GM18868 (cell line): ENCODE data around the gene GGN.
"Not testable (repeated sequence)": the region's sequence is repeated elsewhere in the genome, so short reads cannot be mapped to it uniquely, and the experiment has no call there.

Source experiments
- ATAC-seq: cut with Tn5 transposase; IDR thresholded peaks from one replicate; pipeline ENCODE4 v1.9.1; 2021; ENCODE audit warnings: mild to moderate bottlenecking, moderate library complexity; ENCODE audit not compliant: unreplicated experiment

GGN gene

DNA sequence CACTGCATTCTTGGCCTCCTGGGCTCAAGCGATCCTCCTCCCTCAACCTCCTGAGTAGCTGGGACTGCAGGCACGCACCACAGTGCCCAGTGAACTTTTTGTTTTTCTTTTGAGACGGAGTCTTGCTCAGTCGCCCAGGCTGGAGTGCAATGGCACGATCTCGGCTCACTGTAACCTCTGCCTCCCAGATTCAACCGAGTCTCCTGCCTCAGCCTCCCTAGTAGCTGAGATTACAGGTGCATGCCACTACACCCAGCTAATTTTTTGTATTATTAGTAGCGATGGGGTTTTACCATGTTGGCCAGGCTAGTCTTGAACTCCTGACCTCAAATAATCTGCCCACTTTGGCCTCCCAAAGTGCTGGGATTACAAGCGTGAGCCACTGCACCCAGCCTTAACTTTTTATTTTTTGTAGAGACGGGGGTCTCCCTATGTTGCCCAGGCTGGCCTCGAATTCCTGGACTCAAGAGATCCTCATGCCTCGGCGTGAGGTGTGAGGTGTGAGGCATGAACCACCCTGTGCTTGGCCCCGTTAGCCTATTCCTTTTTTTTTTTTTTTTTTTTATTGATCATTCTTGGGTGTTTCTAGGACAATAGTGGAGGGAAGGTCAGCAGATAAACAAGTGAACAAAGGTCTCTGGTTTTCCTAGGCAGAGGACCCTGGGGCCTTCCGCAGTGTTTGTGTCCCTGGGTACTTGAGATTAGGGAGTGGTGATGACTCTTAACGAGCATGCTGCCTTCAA lies 24.7 kb downstream of the GGN start:
- ATAC-seq: not testable (repeated sequence)

DNA sequence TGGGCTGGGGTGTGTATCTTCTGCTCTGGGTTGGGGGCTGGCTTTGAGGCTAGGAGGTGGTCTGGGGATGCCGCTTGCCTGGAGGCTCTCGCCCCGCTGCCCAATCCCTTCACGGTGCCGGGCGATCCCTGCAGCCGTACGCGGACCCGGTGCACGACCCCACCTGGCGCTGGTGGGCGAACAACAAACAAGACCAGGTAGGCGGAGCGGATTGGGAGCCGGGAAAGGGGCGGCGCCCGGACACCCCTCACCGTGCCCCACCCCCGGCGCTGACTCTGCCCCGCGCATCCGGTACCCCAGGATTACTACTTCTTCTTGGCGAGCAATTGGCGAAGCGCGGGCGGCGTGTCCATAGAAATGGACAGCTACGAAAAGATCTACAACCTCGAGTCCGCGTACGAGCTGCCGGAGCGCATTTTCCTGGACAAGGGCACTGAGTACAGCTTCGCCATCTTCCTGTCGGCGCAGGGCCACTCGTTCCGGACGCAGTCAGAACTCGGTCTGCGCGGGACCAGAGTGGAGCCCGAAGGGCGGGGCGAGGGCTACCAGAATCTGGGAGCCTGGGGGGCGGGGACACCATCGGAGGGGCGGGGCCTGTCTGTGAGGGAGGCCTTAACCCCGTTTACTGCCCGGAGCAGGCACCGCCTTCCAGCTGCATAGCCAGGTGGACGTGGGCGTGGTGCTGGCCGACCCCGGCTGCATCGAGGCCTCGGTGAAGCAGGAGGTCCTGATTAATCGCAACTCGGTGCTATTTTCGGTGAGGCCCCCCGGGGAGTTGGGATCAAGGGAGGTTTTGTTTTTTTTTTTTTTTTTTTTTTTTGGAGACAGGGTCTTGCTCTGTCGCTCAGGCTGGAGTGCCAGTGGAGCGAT lies 25.5 kb downstream of the GGN start:
- no peak for ATAC-seq

- ATAC-seq: no peak
Observed at GRCh38 chr19:38361633-38362075, 26.2 kb downstream of the GGN start.

DNA sequence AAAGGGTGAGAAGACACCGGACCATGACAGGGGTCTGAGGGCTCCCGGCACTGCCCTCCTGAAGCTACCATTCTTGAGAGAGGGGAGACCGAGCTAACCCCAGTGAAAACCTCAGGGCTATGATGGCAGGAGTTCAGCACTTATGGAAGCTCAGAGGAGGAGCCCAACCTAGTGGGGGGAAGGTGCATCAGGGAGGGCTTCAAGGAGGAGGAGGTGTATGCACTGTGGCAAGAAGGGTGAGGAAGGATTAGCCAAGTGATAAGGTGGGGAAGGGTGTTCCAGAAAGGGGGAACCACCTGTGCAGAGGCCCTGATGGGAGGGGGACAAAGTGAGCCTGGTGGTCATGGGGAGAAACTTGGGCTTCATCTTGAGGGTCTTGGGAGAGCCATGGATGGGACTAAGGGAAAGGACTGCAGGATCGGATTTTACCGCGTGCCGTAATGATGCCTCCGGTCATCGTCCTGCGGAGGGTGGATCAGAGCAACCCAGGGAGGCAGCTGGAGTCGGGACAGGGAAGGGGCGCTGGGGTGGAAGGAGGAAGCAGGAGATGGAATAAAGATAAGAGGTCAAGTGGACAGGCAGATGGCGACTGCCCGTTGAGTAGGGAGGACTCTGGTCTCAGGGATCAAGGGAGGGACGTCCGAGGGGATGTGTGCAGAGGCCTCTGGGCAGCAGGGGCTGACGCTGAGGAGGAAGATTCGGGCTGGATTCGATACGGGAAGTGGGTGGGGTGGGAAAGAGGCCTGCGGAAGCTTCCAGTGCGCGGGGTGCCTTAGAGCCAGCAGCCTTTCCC lies 26.8 kb downstream of the GGN start:
- no peak for ATAC-seq

GRCh38 chr19:38360351-38360750 lies 27.5 kb downstream of the GGN start:
- ATAC-seq: no peak

GRCh38 chr19:38359242-38360021 lies 28.4 kb downstream of the GGN start:
- ATAC-seq: no peak

GRCh38 chr19:38358071-38358470 lies 29.8 kb downstream of the GGN start:
- ATAC-seq: no peak

GRCh38 chr19:38355728-38356725 lies 31.8 kb downstream of the GGN start:
- no peak for ATAC-seq

DNA sequence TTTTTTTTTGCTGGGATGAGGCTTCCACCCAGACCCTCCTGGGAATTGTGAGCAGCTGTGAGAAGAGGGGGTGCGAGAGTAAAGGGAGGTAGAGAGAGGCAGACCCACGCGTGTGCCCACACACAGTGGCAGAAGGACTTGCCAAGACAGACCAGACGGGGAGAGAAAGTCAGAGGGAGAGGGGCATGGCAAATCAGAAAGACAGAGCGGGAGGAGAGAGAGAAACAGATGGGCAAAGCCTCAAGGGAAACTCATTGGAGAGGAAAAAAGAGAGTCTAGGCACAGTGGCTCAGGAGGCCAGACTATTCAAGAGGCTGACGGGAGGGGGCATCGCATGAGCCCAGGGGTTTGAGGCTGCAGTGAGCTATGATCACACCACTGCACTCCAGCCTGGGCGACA lies 35.2 kb downstream of the GGN start:
- no peak for ATAC-seq

DNA sequence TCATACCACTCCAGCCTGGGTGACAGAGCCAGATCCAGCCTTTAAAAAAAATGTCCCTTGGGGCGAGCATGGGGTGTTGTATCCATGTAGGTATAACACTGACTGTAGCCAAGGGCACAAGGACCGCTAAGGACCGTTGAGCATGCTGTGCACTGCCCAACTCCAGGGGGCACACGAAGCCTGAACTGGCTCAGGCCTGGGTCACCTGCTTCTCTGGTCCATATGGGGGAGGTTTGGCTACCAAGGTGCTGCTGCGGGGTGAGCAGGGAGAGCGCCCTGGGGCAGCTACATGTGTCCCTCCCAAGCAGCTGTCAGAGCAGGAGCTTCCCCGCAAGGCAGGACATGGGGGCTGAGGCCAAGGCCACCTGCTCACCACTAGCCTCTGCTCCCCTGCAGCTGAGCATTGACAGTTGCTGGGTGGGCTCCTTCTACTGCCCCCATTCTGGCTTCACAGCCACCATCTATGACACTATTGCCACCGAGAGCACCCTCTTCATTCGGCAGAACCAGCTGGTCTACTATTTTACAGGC lies 35.9 kb downstream of the GGN start:
- ATAC-seq: no peak

GRCh38 chr19:38350883-38351282 lies 37.0 kb downstream of the GGN start:
- ATAC-seq: no peak

DNA sequence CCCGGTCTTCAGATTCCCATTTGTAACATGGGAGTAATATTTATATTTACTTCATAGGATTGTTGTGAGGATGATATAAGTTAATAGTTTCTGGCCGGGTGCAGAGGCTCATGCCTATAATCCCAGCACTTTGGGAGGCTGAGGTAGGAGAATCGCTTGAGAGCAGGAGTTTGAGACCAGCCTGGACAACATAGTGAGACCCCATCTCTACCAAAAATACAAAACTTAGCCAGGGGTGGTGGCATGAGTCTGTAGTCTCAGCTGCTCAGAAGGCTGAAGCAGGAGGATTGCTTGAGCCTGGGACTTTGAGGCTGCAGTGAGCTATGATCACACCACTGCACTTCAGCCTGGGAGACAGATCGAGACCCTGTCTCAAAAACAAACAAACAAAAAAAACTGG lies 41.0 kb downstream of the GGN start:
- ATAC-seq: no peak

GRCh38 chr19:38340927-38341326 lies 46.9 kb downstream of the GGN start:
- ATAC-seq: no peak

DNA sequence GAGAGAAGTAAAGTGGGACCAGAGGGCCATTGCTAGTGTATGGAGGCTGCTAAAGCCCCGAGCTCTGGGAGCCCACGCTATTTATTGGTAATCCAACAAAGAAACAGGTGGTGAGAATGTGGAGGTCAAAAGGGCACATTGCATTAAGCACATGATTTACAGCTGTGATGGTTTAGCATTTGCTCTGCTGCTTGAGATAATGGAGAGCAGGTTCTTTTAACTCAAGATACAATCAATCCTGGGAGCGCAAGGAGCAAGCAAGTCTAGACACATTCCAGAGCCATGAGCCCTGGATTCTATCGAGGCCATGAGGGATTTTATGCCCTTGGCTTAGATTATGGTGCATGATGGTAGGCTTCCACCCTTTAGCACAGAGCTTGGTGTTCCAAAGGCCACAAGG lies 48.8 kb downstream of the GGN start:
- not testable (repeated sequence) for ATAC-seq

- no peak for ATAC-seq
Observed at GRCh38 chr19:38337360-38337653, 50.5 kb downstream of the GGN start.

- ATAC-seq: peak; percentile 49
Observed at GRCh38 chr19:38336638-38337359, 51.0 kb downstream of the GGN start.

DNA sequence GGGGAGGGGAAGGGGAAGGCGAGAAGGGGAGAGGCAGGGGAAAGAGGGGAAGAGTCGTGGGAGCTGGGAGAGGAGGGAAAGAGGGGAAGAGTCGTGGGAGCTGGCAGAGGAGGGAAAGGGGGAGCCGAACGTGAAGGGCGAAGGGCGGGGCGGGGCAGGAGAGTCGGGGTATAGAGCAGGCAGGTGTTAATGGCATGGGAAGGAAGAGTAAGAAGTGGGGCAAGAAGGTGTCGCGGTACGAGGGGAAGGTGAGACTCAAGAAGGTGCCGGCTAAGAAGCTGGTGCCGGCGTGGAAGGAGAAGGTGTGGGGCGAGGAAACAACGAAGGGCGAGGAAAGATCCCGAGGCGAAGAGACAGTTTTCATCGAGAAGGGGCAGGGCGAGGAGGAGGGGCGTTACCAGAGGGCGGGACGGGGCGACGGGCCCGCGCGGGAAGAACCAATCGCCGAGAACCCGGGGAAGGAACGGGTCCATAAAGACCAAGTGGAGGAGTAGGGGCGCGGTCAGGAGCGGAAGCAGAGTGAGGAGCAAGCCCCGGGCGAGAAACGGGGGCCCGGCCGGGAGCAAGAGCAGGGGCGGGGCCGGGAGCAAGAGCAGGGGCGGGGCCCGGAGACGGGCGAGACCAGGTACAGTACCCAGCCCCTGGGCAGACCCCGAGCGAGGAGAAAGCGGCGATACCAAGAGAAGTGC lies 51.7 kb downstream of the GGN start:
- ATAC-seq: peak; percentile 68
